Ascending aorta (tissue), 2 donors: ENCODE measurements around the gene MIGA1. TPM values are rescaled to one million over a fixed set of nuclear protein-coding genes. Genes with fewer than 3 reads are reported as not detected.
"Not testable (repeated sequence)": the region's sequence is repeated elsewhere in the genome, so short reads cannot be mapped to it uniquely, and the experiment has no call there.

Experiments
- DNase-seq, 2 donors: peaks; one replicate each; pipeline ENCODE4 v3.0.0-alpha.2; 2019; ENCODE audit warnings: low spot score in 2 of 2
- H3K27ac ChIP-seq, 2 donors: fragments of 200-600 bp; sonication (generic); one replicate each; pipeline ENCODE4 v1.5.1; 2016 to 2017; ENCODE audit warnings: mild to moderate bottlenecking in 1 of 2
- H3K27me3 ChIP-seq: fragments of 200-600 bp; sonication (generic); one replicate; pipeline ENCODE4 v1.5.1; 2017
- H3K36me3 ChIP-seq, 2 donors: fragments of 200-600 bp; sonication (generic); one replicate each; pipeline ENCODE4 v1.5.1; 2016
- H3K4me1 ChIP-seq, 2 donors: fragments of 200-600 bp; sonication (generic); one replicate each; pipeline ENCODE4 v1.5.1; 2016 to 2017; ENCODE audit warnings: mild to moderate bottlenecking in 1 of 2
- H3K4me3 ChIP-seq, 2 donors: fragments of 200-600 bp; sonication (generic); one replicate each; pipeline ENCODE4 v1.5.1; 2016 to 2017; ENCODE audit warnings: mild to moderate bottlenecking in 1 of 2
- H3K9me3 ChIP-seq, 2 donors: fragments of 200-600 bp; sonication (generic); one replicate each; pipeline ENCODE4 v1.5.1; 2016
- intact Hi-C: fragments of 100-400 bp; cut with DNase I; formaldehyde crosslinking; loops from one replicate; pipeline ENCODE4 v1.15.1; 2023
- total RNA-seq: library from RNA; depleted of rRNA; stranded (reverse); fragments of >200 nt; gene quantifications from one replicate; pipeline ENCODE4 v1.1.0, GENCODE V29; 2016
- TF ChIP-seq, protein P1 (sequence below), 3 experiments: fragments of 200-600 bp in 2 of 3; fragments of 450-650 bp in 1 of 3; sonication (generic) in 2 of 3; IDR thresholded peaks; one replicate each; pipeline ENCODE4 v1.5.1; 2016 to 2019; ENCODE audit warnings: antibody characterized with exemption in 3 of 3, mild to moderate bottlenecking in 1 of 3, moderate library complexity in 1 of 3

The MIGA1 gene
- total RNA-seq, 1 donor from 2014 or later = 13.1 TPM

DNA sequence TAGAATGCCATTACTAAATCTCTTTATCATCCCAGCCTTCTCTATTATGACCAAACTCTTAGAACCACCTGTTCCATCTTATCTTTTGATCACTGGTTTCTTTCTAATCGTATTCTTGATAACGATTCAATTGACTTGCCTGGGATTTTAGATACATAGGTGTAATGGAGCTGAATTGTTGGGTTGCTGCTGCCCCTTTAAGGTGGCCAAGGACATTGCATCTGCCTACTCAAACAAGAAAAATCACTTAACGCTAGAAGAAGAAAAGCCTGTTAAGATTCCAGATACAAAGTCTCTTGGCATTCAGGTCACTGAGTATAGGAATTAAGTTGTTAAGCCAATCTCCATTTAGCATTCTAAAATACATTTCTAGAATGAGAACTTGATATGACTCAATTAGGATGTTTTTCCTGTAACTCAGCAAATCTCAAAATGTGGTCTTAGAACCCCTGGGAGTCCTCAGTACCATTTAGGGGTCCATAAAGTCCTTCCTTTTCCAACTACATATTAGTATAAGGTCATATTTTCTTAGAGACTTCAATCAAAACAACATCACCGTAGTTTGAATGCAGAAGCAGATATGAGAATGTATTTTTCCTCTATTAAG, 121.3 kb downstream of the MIGA1 start:
- H3K27ac ChIP-seq = no peak overlapping the region
- H3K27me3 ChIP-seq = no peaks in the 10 kb centered on the region
- peaks cover 9 to 18% of the 10 kb centered on the region in 2 donors for H3K36me3 ChIP-seq
- H3K4me3 ChIP-seq = peak overlapping the region in 1 of 2 donors; percentile 36
- intact Hi-C loops = no loop called here
- H3K4me1 ChIP-seq = peaks cover 0 to 10% of the 10 kb centered on the region in 2 donors
- TF ChIP-seq, protein P1, sequence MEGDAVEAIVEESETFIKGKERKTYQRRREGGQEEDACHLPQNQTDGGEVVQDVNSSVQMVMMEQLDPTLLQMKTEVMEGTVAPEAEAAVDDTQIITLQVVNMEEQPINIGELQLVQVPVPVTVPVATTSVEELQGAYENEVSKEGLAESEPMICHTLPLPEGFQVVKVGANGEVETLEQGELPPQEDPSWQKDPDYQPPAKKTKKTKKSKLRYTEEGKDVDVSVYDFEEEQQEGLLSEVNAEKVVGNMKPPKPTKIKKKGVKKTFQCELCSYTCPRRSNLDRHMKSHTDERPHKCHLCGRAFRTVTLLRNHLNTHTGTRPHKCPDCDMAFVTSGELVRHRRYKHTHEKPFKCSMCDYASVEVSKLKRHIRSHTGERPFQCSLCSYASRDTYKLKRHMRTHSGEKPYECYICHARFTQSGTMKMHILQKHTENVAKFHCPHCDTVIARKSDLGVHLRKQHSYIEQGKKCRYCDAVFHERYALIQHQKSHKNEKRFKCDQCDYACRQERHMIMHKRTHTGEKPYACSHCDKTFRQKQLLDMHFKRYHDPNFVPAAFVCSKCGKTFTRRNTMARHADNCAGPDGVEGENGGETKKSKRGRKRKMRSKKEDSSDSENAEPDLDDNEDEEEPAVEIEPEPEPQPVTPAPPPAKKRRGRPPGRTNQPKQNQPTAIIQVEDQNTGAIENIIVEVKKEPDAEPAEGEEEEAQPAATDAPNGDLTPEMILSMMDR (IDR thresholded peaks at IDR 0.05) = peak; percentile 31 to 65 (median 38)
- DNase-seq = no peak
- peaks cover 0 to 5% of the 10 kb centered on the region in 2 donors for H3K9me3 ChIP-seq

DNA sequence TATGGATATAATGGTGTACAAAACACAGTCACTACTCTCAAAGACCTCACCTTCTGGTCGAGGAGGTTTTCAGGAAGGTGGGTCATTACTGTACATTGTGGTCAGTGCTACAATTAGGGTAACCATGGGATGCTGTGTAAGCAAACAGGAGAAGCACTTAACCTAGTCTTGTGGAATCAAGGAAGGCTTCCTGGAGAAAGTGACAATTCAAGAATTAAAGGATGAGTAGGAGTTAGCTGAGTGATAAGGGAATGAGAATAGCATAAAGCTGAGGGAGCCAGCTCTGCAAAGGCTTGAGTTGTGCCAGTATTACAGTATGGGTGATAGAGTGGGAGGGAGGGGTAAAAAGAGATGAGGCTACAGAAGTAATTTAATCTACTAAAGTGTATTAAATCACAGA, 126.2 kb downstream of the MIGA1 start:
- H3K36me3 ChIP-seq = peaks cover 9 to 22% of the 10 kb centered on the region in 2 donors
- H3K4me1 ChIP-seq = peaks cover 0 to 3% of the 10 kb centered on the region in 2 donors
- no peaks in the 10 kb centered on the region for H3K27me3 ChIP-seq
- H3K4me3 ChIP-seq = no peak overlapping the region
- TF ChIP-seq, protein P1 (IDR thresholded peaks at IDR 0.05) = no peak
- no peak for DNase-seq
- no peaks in the 10 kb centered on the region for H3K9me3 ChIP-seq
- intact Hi-C loops = no loop called here
- no peak overlapping the region for H3K27ac ChIP-seq

DNA sequence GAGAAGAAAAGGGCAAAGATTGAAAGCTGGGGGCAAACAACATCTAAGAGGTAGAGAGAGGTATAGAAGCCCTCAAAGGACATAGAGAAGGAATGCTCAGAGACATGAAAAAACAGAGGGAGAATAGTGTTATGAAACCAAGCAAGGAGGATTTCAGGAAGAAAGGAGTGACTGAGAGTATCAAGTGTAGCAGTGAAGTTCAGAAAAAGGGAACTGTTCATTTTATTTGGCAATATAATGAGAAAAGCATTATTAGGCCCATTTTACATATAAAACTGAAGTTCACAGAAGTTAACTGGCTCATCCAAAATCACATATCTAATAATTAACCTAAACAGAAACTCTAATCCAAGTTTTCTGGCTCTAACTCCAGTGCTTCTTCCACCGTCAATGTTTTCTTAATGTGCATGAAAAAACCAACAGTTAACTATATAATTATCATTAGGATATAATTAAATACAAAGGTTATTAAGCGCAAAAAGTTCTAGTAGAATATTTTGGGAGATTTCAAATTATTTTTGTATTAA, 126.6 kb downstream of the MIGA1 start:
- intact Hi-C loops = no loop called here

DNA sequence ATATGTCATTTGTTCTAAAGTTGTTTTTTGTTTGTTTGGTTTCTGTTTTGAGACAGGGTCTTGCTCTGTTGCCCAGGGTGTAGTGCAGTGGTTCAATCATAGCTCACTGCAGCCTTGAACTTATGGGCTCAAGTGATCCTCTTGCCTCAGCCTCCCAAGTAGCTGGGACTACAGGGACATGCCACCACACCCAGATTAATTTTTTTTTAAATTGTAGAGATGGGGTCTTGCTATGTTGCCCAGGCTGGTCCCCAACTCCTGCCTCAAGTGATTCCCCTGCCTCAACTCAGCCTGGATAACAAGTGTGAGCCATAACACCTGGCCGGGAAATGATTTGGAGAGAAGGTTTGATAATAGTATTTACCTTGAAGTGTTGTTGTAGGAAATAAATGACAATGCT, 127.2 kb downstream of the MIGA1 start:
- Histone ChIP-seq H3K27me3 (no peaks in the 10 kb centered on the region), H3K9me3 (no peaks in the 10 kb centered on the region), H3K36me3 (peaks cover 9 to 19% of the 10 kb centered on the region in 2 donors), H3K4me1 (peaks cover 0 to 3% of the 10 kb centered on the region in 2 donors), H3K4me3 (no peak overlapping the region), H3K27ac (no peak overlapping the region)
- no peak for DNase-seq
- intact Hi-C loops = no loop called here
- TF ChIP-seq, protein P1 (IDR thresholded peaks at IDR 0.05) = no peak

More for the DNA sequence above, 126.6 kb downstream of the MIGA1 start:
- peaks cover 9 to 22% of the 10 kb centered on the region in 2 donors for H3K36me3 ChIP-seq
- TF ChIP-seq, protein P1 (IDR thresholded peaks at IDR 0.05) = no peak
- peaks cover 0 to 3% of the 10 kb centered on the region in 2 donors for H3K4me1 ChIP-seq
- H3K9me3 ChIP-seq = no peaks in the 10 kb centered on the region
- no peak overlapping the region for H3K27ac ChIP-seq
- no peaks in the 10 kb centered on the region for H3K27me3 ChIP-seq
- no peak overlapping the region for H3K4me3 ChIP-seq
- no peak for DNase-seq

DNA sequence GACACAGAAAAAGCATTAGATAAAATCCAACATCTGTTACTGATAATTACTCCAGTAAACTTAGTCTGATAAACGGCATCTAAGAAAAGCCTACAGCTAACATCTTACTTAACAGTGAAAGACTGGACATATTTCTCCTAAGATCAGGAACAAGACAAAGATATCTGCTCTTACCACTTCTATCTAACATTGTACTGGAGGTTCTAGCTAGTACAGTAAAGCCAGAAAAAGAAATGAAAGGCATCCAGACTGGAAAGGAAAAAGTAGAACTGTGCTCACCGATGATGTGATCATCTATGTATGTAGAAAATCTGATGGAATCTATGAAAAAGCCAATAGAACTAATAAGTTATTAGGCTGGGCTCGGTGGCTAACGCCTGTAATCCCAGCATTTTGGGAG, 130.7 kb downstream of the MIGA1 start:
- TF ChIP-seq, protein P1 (IDR thresholded peaks at IDR 0.05) = no peak
- Histone ChIP-seq H3K27me3 (no peaks in the 10 kb centered on the region), H3K4me3 (no peak overlapping the region), H3K4me1 (peaks cover 0 to 3% of the 10 kb centered on the region in 2 donors), H3K27ac (no peak overlapping the region), H3K36me3 (peaks cover 5 to 20% of the 10 kb centered on the region in 2 donors), H3K9me3 (no peaks in the 10 kb centered on the region)
- intact Hi-C loops = no loop called here
- no peak for DNase-seq

DNA sequence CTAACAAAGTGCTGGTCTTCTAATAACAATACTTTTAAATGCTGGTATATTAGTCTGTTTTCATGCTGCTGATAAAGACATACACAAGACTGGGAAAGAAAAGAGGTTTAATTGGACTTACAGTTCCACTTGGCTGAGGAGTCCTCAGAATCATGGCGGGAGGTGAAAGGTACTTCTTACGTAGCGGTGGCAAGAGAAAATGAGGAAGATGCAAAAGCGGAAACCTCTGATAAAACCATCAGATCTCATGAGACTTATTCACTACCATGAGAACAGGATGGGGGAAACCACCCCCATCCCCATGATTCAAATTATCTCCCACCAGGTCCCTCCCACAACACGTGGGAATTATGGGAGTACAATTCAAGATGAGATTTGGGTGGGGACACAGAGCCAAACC, 139.5 kb downstream of the MIGA1 start:
- H3K4me3 ChIP-seq, H3K4me1 ChIP-seq, H3K27me3 ChIP-seq, DNase-seq, intact Hi-C loops, H3K27ac ChIP-seq, H3K9me3 ChIP-seq: not testable (repeated sequence)
- H3K36me3 ChIP-seq = peaks cover 58 to 69% of the 10 kb centered on the region in 2 donors
